AG10803 (cell line): Measurements from ENCODE around the gene C1orf50.

Experiments
- DNase-seq: peaks from one replicate; pipeline ENCODE4 v3.0.0; 2010; ENCODE audit warnings: low read depth
- H3K4me3 ChIP-seq: 2 replicates; pipeline ENCODE4 v1.5.1; 2011; ENCODE audit warnings: mild to moderate bottlenecking, low read length, control low read depth
- CTCF ChIP-seq: conservative IDR thresholded peaks from 2 replicates; pipeline ENCODE4 v1.5.1; 2011; ENCODE audit warnings: mild to moderate bottlenecking, low read length, control low read depth, inconsistent platforms

Gene C1orf50

GRCh38 chr1:42740851-42741580 lies 26.0 kb upstream of the C1orf50 start:
- no peak for TF ChIP-seq CTCF
- no peak for DNase-seq
- no peak overlapping the region for H3K4me3 ChIP-seq

GRCh38 chr1:42741706-42742105 lies 25.3 kb upstream of the C1orf50 start:
- H3K4me3 ChIP-seq, result no peak overlapping the region
- no peak for TF ChIP-seq CTCF
- no peak for DNase-seq

- no peak for DNase-seq
- H3K4me3 ChIP-seq, result no peak overlapping the region
- no peak for TF ChIP-seq CTCF
Observed at GRCh38 chr1:42742141-42742540, 24.9 kb upstream of the C1orf50 start.

GRCh38 chr1:42742617-42743316 lies 24.3 kb upstream of the C1orf50 start:
- no peak for DNase-seq
- H3K4me3 ChIP-seq, result no peak overlapping the region
- TF ChIP-seq CTCF, result no peak

GRCh38 chr1:42743317-42744147 lies 23.5 kb upstream of the C1orf50 start:
- no peak for TF ChIP-seq CTCF

GRCh38 chr1:42744148-42744413 lies 23.0 kb upstream of the C1orf50 start:
- no peak for TF ChIP-seq CTCF
- DNase-seq, result no peak
- H3K4me3 ChIP-seq, result no peak overlapping the region

More at GRCh38 chr1:42743317-42744147, 23.5 kb upstream of the C1orf50 start:
- no peak overlapping the region for H3K4me3 ChIP-seq
- no peak for DNase-seq
